HepG2 (cell line): Measurements from ENCODE around the gene FBP1. TPM values are rescaled to one million over a fixed set of nuclear protein-coding genes. Genes with fewer than 3 reads are reported as not detected.

Source experiments
- ATAC-seq: fragments of 200-7000 bp; cut with Tn5 transposase; 3 replicates; pipeline ENCODE4 v1.9.1; 2020; ENCODE audit warnings: mild to moderate bottlenecking, moderate library complexity
- BruUV-seq: library from RNA; stranded (reverse); fragments of 400-500 nt; replicated peaks from 2 replicates; lab custom pipeline; 2021; lab: Mats Ljungman, UMichigan
- CTCF ChIA-PET: fragments of 300-600 bp; formaldehyde crosslinking; extraction: SDS; loops from one replicate; lab custom pipeline; 2021; ENCODE audit warnings: low total read pairs, inconsistent platforms, low intra/inter-chr PET ratio; lab: Yijun Ruan, JAX
- POLR2A ChIA-PET: fragments of 350-600 bp; sonication (Branson Sonifier 250); formaldehyde crosslinking; loops from one replicate; lab custom pipeline; 2020; ENCODE audit warnings: antibody characterized with exemption, inconsistent platforms; lab: Yijun Ruan, JAX
- DNase-seq: peaks from one replicate; pipeline ENCODE4 v3.0.0-alpha.2; 2015; ENCODE audit warnings: low spot score
- FAIRE-seq: peaks from 3 replicates; lab custom pipeline; 2011; peaks lifted over from hg19 to GRCh38; lab: Jason Lieb, UNC
- H2AFZ ChIP-seq: one replicate; pipeline ENCODE4 v1.6.1; 2011; ENCODE audit warnings: low read length, inconsistent platforms
- H3K27ac ChIP-seq: fragments of 300-600 bp; 3 replicates; pipeline ENCODE4 v1.8.0; 2011; ENCODE audit warnings: mixed run types, mild to moderate bottlenecking, mixed read lengths, low read length, inconsistent platforms; ENCODE audit not compliant: insufficient read depth; ENCODE audit errors: extremely low read length
- H3K27me3 ChIP-seq, 2 experiments: fragments of 200-600 bp in 1 of 2; 2 replicates in 1 of 2; 3 replicates in 1 of 2; pipeline versions ENCODE4 v1.6.0 to v1.8.0; 2011; ENCODE audit warnings: low read length in 2 of 2, mild to moderate bottlenecking in 2 of 2, moderate library complexity in 2 of 2, inconsistent platforms in 1 of 2; ENCODE audit not compliant: insufficient read depth in 2 of 2, control insufficient read depth in 1 of 2
- H3K36me3 ChIP-seq, 2 experiments: fragments of 200-600 bp in 1 of 2; replicated peaks in 1 of 2; 2 replicates in 1 of 2; 3 replicates in 1 of 2; pipeline versions ENCODE4 v1.5.1 to v1.8.0; 2011; ENCODE audit warnings: low read length in 2 of 2, inconsistent platforms in 1 of 2; ENCODE audit not compliant: insufficient read depth in 2 of 2, control insufficient read depth in 1 of 2
- H3K4me1 ChIP-seq: 2 replicates; pipeline ENCODE4 v1.5.1; 2012; ENCODE audit warnings: low read length, inconsistent platforms; ENCODE audit not compliant: insufficient read depth
- H3K4me2 ChIP-seq: 2 replicates; pipeline ENCODE4 v1.6.0; 2011; ENCODE audit warnings: low read depth, low read length, inconsistent platforms
- H3K4me3 ChIP-seq, 3 experiments: fragments of 200-600 bp in 1 of 3; sonication (generic), shearing (Covaris generic) in 1 of 3; replicated peaks in 1 of 3; 2 replicates each; pipeline ENCODE4 v1.5.1; 2011 to 2016; ENCODE audit warnings: low read length in 3 of 3, inconsistent platforms in 2 of 3, low read depth in 2 of 3, mild to moderate bottlenecking in 2 of 3, control low read depth in 1 of 3, mixed read lengths in 1 of 3; ENCODE audit not compliant: insufficient read depth in 1 of 3
- H3K79me2 ChIP-seq: one replicate; pipeline ENCODE4 v1.6.1; 2011; ENCODE audit warnings: low read length, inconsistent platforms; ENCODE audit not compliant: insufficient read depth
- H3K9ac ChIP-seq: 2 replicates; pipeline ENCODE4 v1.6.0; 2011; ENCODE audit warnings: mild to moderate bottlenecking, low read depth, low read length, inconsistent platforms; ENCODE audit not compliant: insufficient read depth
- H3K9me3 ChIP-seq: 2 replicates; pipeline ENCODE4 v1.5.1; 2012; ENCODE audit warnings: mild to moderate bottlenecking, low read length
- H4K20me1 ChIP-seq: 2 replicates; pipeline ENCODE4 v1.6.0; 2011; ENCODE audit warnings: inconsistent platforms, mild to moderate bottlenecking, low read length, moderate library complexity; ENCODE audit not compliant: insufficient read depth
- BRF2 ChIP-seq: sonication (generic); formaldehyde crosslinking; IDR thresholded peaks from 2 replicates; pipeline ENCODE4 v1.8.1; 2022; ENCODE audit warnings: mild to moderate bottlenecking, missing genetic modification reagents
- CHD4 ChIP-seq: fragments of 200-600 bp; sonication (generic); IDR thresholded peaks from 2 replicates; pipeline ENCODE4 v1.7.0; 2017; ENCODE audit warnings: mild to moderate bottlenecking, low read length, borderline replicate concordance
- KLF12 ChIP-seq: sonication (generic); formaldehyde crosslinking; IDR thresholded peaks from 2 replicates; pipeline ENCODE4 v1.4.0; 2020; ENCODE audit warnings: missing genetic modification reagents, borderline replicate concordance
- SATB2 ChIP-seq: sonication (generic); formaldehyde crosslinking; IDR thresholded peaks from 2 replicates; pipeline ENCODE4 v1.5.0; 2020; ENCODE audit warnings: missing genetic modification reagents
- UBTF ChIP-seq: sonication (generic); formaldehyde crosslinking; IDR thresholded peaks from 2 replicates; pipeline ENCODE4 v1.4.0; 2020; ENCODE audit warnings: mild to moderate bottlenecking, missing genetic modification reagents
- ZGPAT ChIP-seq: IDR thresholded peaks from 2 replicates; pipeline ENCODE4 v1.6.1; 2016; ENCODE audit warnings: mild to moderate bottlenecking
- ZNF724P ChIP-seq: sonication (generic); formaldehyde crosslinking; IDR thresholded peaks from 2 replicates; pipeline ENCODE4 v1.8.0; 2022; ENCODE audit warnings: missing genetic modification reagents, borderline replicate concordance
- WGBS: methylation state at CpG from one replicate; pipeline ENCODE4 v1.1.6; 2017; ENCODE audit warnings: low lambda C conversion rate; 5-methylcytosine and 5-hydroxymethylcytosine counted together
- in situ Hi-C: cut with HindIII; loops from 2 replicates; pipeline ENCODE4 v1.10.0; 2017; ENCODE audit warnings: low pct_unique_long_range_greater_than_20kb; ENCODE audit not compliant: extremely low pct_ligation_motif_present
- intact Hi-C: fragments of 100-400 bp; cut with micrococcal nuclease; formaldehyde crosslinking; loops from one replicate; pipeline ENCODE4 v1.10.0; 2022; ENCODE audit not compliant: unreplicated experiment
- polyA plus RNA-seq, 8 experiments: library from polyadenylated mRNA; depleted of rRNA in 3 of 8; stranded (reverse) in 7 of 8; unstranded in 1 of 8; fragments of >200 nt; fragmentation: Illumina TruSeq in 4 of 8; extraction: Trizol in 4 of 8; gene quantifications; 2 replicates each; pipeline versions ENCODE4 v1.2.1 to v1.2.3, GENCODE V29; 2011 to 2016; ENCODE audit warnings: low read depth in 4 of 8, missing spikeins in 1 of 8, mixed read lengths in 1 of 8; ENCODE audit not compliant: insufficient read depth in 1 of 8
- total RNA-seq, 5 experiments: library from RNA; depleted of rRNA; stranded (reverse); fragments of >200 nt; fragmentation: Illumina TruSeq; extraction: Trizol; gene quantifications; 2 replicates each; pipeline ENCODE4 v1.2.3, GENCODE V29; 2016; ENCODE audit warnings: low read depth in 1 of 5

FBP1 gene
- total and polyA plus RNA-seq, 2 of the 13 experiments (the other 11 are each of a cell fraction or from before 2014, with no cell fraction given) = 0.29 to 0.53 TPM

- H3K79me2 ChIP-seq = no peaks in the 10 kb centered on the region
- WGBS = 9% methylated on average over 2 of the region's 2 CpGs
- H3K9me3 ChIP-seq = no peaks in the 10 kb centered on the region
- H3K36me3 ChIP-seq = no peaks in the 10 kb centered on the region
- ATAC-seq (no peak), DNase-seq (no peak), FAIRE-seq (no peak)
- H2AFZ ChIP-seq = no peak overlapping the region
- TF ChIP-seq ZNF724P (CRISPR knock-in tag) (no peak), CHD4 (no peak), BRF2 (no peak), ZGPAT (no peak), SATB2 (CRISPR knock-in tag) (no peak), UBTF (CRISPR knock-in tag) (no peak), KLF12 (CRISPR knock-in tag) (no peak)
- no TSS peak for BruUV-seq
- 0 out of 2 replicates have a peak, but pooled peaks cover 10% of the 10 kb centered on the region for H3K4me1 ChIP-seq
- POLR2A ChIA-PET = no interaction called here
- H3K27ac ChIP-seq = no peak overlapping the region
- no peak overlapping the region for H3K9ac ChIP-seq
- in situ Hi-C loops = no loop called here
- H3K4me3 ChIP-seq = no peak overlapping the region
- intact Hi-C loops = no loop called here
- H3K4me2 ChIP-seq = no peak overlapping the region
- no peaks in the 10 kb centered on the region for H4K20me1 ChIP-seq
- no peaks in the 10 kb centered on the region; a peak in 1 of 5 replicates for H3K27me3 ChIP-seq
- CTCF ChIA-PET = no interaction called here
Observed at GRCh38 chr9:94576131-94576530, 63.2 kb downstream of the FBP1 start.
